ENCODE results near the gene CTDSPL.
"Not testable (repeated sequence)": the region's sequence is repeated elsewhere in the genome, so short reads cannot be mapped to it uniquely, and the experiment has no call there.

DNA sequence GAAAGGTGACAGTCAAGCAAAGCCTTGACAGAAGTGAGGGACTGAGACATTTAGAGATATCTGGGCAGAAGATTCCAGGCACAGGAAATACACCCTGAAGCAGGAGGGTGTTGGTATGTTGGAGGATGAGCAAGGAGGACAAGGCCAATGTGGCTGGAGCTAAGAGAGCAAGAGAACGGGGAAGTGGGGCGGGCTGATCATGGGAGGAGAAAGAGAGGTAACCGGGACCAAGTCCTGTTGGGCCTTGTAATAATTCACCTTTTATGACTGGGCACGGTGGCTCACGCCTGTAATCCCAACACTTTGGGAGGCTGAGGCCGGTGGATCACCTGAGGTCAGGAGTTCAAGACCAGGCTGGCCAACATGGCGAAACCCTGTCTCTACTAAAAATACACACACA, 171.9 kb downstream of the CTDSPL start:
- TF ChIP-seq, protein P1, sequence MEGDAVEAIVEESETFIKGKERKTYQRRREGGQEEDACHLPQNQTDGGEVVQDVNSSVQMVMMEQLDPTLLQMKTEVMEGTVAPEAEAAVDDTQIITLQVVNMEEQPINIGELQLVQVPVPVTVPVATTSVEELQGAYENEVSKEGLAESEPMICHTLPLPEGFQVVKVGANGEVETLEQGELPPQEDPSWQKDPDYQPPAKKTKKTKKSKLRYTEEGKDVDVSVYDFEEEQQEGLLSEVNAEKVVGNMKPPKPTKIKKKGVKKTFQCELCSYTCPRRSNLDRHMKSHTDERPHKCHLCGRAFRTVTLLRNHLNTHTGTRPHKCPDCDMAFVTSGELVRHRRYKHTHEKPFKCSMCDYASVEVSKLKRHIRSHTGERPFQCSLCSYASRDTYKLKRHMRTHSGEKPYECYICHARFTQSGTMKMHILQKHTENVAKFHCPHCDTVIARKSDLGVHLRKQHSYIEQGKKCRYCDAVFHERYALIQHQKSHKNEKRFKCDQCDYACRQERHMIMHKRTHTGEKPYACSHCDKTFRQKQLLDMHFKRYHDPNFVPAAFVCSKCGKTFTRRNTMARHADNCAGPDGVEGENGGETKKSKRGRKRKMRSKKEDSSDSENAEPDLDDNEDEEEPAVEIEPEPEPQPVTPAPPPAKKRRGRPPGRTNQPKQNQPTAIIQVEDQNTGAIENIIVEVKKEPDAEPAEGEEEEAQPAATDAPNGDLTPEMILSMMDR (IDR thresholded peaks at IDR 0.05; ENCODE audit: poor library complexity) = not testable (repeated sequence)
- TF ChIP-seq EZH2phosphoT487 (IDR thresholded peaks at IDR 0.05; ENCODE audit: low read depth, severe bottlenecking, unreplicated experiment) = not testable (repeated sequence)
